OCI-LY1 (cell line): ENCODE measurements around the gene KRT40.

ENCODE experiments used
- CTCF ChIP-seq: fragments of 200-600 bp; sonication (generic), shearing (Covaris generic); IDR thresholded peaks from 2 replicates; pipeline ENCODE4 v1.5.1; 2017; ENCODE audit warnings: mild to moderate bottlenecking, antibody characterized with exemption, low read length, moderate library complexity, mixed read lengths
- EZH2 ChIP-seq: fragments of 200-600 bp; sonication (generic), shearing (Covaris generic); IDR thresholded peaks from 2 replicates; pipeline ENCODE4 v1.8.0; 2017; ENCODE audit warnings: borderline replicate concordance, mixed run types, mild to moderate bottlenecking, antibody characterized with exemption, low read length, moderate library complexity, mixed read lengths

GRCh38 chr17:41008811-41009210 is 24.7 kb upstream of the KRT40 start, which contains the start of gene KRTAP3-1:
- TF ChIP-seq CTCF (no peak), EZH2 (no peak)
